DOHH2 (cell line): ENCODE measurements around the gene FPGT.

Experiments
- H3F3A ChIP-seq: fragments of 200-600 bp; sonication (generic), shearing (Covaris generic); 2 replicates; pipeline ENCODE4 v1.6.0; 2016; ENCODE audit warnings: antibody characterized with exemption, mild to moderate bottlenecking; ENCODE audit not compliant: control insufficient read depth, insufficient read depth
- H3K27ac ChIP-seq: fragments of 200-600 bp; sonication (generic); 2 replicates; pipeline ENCODE4 v1.5.1; 2014; ENCODE audit warnings: low read depth, mild to moderate bottlenecking, low read length, moderate library complexity
- H3K27me3 ChIP-seq: fragments of 200-600 bp; sonication (generic); 2 replicates; pipeline ENCODE4 v1.6.1; 2014; ENCODE audit warnings: mild to moderate bottlenecking, low read length, mixed read lengths; ENCODE audit not compliant: control insufficient read depth
- H3K36me3 ChIP-seq: fragments of 200-600 bp; sonication (generic); 2 replicates; pipeline ENCODE4 v1.6.1; 2014; ENCODE audit warnings: mild to moderate bottlenecking, low read length, moderate library complexity, mixed read lengths; ENCODE audit not compliant: control insufficient read depth
- H3K4me1 ChIP-seq: fragments of 200-600 bp; sonication (generic); 2 replicates; pipeline ENCODE4 v1.6.1; 2014; ENCODE audit warnings: mild to moderate bottlenecking, low read length, mixed read lengths; ENCODE audit not compliant: control insufficient read depth
- H3K4me2 ChIP-seq: fragments of 200-600 bp; sonication (generic); 2 replicates; pipeline ENCODE4 v1.6.0; 2014; ENCODE audit warnings: mild to moderate bottlenecking, low read length, moderate library complexity
- H3K4me3 ChIP-seq: fragments of 200-600 bp; sonication (generic); 2 replicates; pipeline ENCODE4 v1.5.1; 2014; ENCODE audit warnings: mild to moderate bottlenecking, low read length, mixed read lengths
- H3K79me2 ChIP-seq: fragments of 200-600 bp; sonication (generic); 2 replicates; pipeline ENCODE4 v1.6.1; 2014; ENCODE audit warnings: mild to moderate bottlenecking, low read length, mixed read lengths; ENCODE audit not compliant: control insufficient read depth
- H3K9me2 ChIP-seq: fragments of 200-600 bp; sonication (generic); replicated peaks from 2 replicates; pipeline ENCODE4 v1.6.1; 2014; ENCODE audit warnings: mild to moderate bottlenecking, low read length, mixed read lengths; ENCODE audit not compliant: control insufficient read depth
- H3K9me3 ChIP-seq: fragments of 200-600 bp; sonication (generic); 2 replicates; pipeline ENCODE4 v1.6.1; 2014; ENCODE audit warnings: antibody characterized with exemption, low read length, mixed read lengths; ENCODE audit not compliant: control insufficient read depth, insufficient read depth
- H4K20me1 ChIP-seq: fragments of 200-600 bp; sonication (generic); 2 replicates; pipeline ENCODE4 v1.6.0; 2014; ENCODE audit warnings: low read depth, mild to moderate bottlenecking, antibody characterized with exemption, low read length, moderate library complexity; ENCODE audit not compliant: control insufficient read depth, insufficient read depth
- CTCF ChIP-seq: fragments of 200-600 bp; sonication (generic); IDR thresholded peaks from one replicate; pipeline ENCODE4 v1.5.1; 2014; ENCODE audit warnings: antibody characterized with exemption, mild to moderate bottlenecking, low read depth, low read length; ENCODE audit not compliant: poor library complexity, severe bottlenecking
- EZH2phosphoT487 ChIP-seq: fragments of 200-600 bp; sonication (generic); IDR thresholded peaks from 2 replicates; pipeline ENCODE4 v1.6.1; 2017; ENCODE audit warnings: borderline replicate concordance, mild to moderate bottlenecking, antibody characterized with exemption, low read length, moderate library complexity, mixed read lengths

FPGT gene

GRCh38 chr1:74205266-74205665 lies 7.2 kb downstream of the FPGT start:
- H3K27me3 ChIP-seq: no peaks in the 10 kb centered on the region
- no peak overlapping the region for H3K4me3 ChIP-seq
- H4K20me1 ChIP-seq: no peaks in the 10 kb centered on the region
- H3K4me2 ChIP-seq: no peak overlapping the region
- no peak overlapping the region for H3K27ac ChIP-seq
- TF ChIP-seq CTCF: no peak
- TF ChIP-seq EZH2phosphoT487: no peak
- no peaks in the 10 kb centered on the region for H3K79me2 ChIP-seq
- peaks cover 4% of the 10 kb centered on the region; the same call in 1 of the 2 replicates for H3K36me3 ChIP-seq
- no peaks in the 10 kb centered on the region for H3K9me2 ChIP-seq
- H3K4me1 ChIP-seq: no peaks in the 10 kb centered on the region
- H3K9me3 ChIP-seq: no peaks in the 10 kb centered on the region
- H3F3A ChIP-seq: no peaks in the 10 kb centered on the region

- H3K27me3 ChIP-seq: no peaks in the 10 kb centered on the region
- TF ChIP-seq CTCF (no peak), EZH2phosphoT487 (no peak)
- H3F3A ChIP-seq: no peaks in the 10 kb centered on the region
- H4K20me1 ChIP-seq: no peaks in the 10 kb centered on the region
- no peaks in the 10 kb centered on the region for H3K4me1 ChIP-seq
- H3K4me2 ChIP-seq: no peak overlapping the region
- H3K9me3 ChIP-seq: no peaks in the 10 kb centered on the region
- H3K36me3 ChIP-seq: no peaks in the 10 kb centered on the region
- no peak overlapping the region for H3K4me3 ChIP-seq
- no peaks in the 10 kb centered on the region for H3K9me2 ChIP-seq
- no peak overlapping the region for H3K27ac ChIP-seq
- H3K79me2 ChIP-seq: no peaks in the 10 kb centered on the region
Observed at GRCh38 chr1:74215229-74215628, 17.2 kb downstream of the FPGT start.

GRCh38 chr1:74222701-74223100 lies 24.7 kb downstream of the FPGT start:
- Histone ChIP-seq H4K20me1 (no peaks in the 10 kb centered on the region), H3F3A (no peaks in the 10 kb centered on the region), H3K9me2 (no peaks in the 10 kb centered on the region), H3K4me1 (no peaks in the 10 kb centered on the region), H3K4me2 (no peak overlapping the region), H3K4me3 (no peak overlapping the region), H3K79me2 (no peaks in the 10 kb centered on the region), H3K36me3 (no peaks in the 10 kb centered on the region), H3K27ac (no peak overlapping the region), H3K27me3 (no peaks in the 10 kb centered on the region), H3K9me3 (no peaks in the 10 kb centered on the region; the same call in 1 of the 2 replicates)
- TF ChIP-seq CTCF (no peak), EZH2phosphoT487 (no peak)
